K562 (cell line): ENCODE measurements around the gene ZNF473. TPM values are rescaled to one million over a fixed set of nuclear protein-coding genes. Genes with fewer than 3 reads are reported as not detected.
A peak's percentile ranks its signal among the peaks of the same experiment; 100 is the strongest.

ENCODE experiments used
- HSF4 ChIP-seq: fragments of 250-450 bp; sonication (Bioruptor Pico); IDR thresholded peaks from 2 replicates; pipeline ENCODE4 v2.1.2; 2022; ENCODE audit warnings: mild to moderate bottlenecking, moderate library complexity, borderline replicate concordance
- KDM1A ChIP-seq, 2 experiments: fragments of 450-650 bp; IDR thresholded peaks; 2 replicates each; pipeline ENCODE4 v1.6.1; 2016; ENCODE audit warnings: mild to moderate bottlenecking in 2 of 2
- NUFIP1 ChIP-seq: fragments of 450-650 bp; IDR thresholded peaks from 2 replicates; pipeline ENCODE4 v1.6.1; 2018; ENCODE audit not compliant: partially characterized antibody
- PHF8 ChIP-seq: fragments of 200-600 bp; sonication (generic); IDR thresholded peaks from 2 replicates; pipeline ENCODE4 v1.6.1; 2012; ENCODE audit warnings: mixed run types, mild to moderate bottlenecking, inconsistent platforms, low read length, moderate library complexity, borderline replicate concordance
- POLR2H ChIP-seq: IDR thresholded peaks from 2 replicates; pipeline ENCODE4 v1.6.1; 2016; ENCODE audit warnings: missing genetic modification characterization, low read depth, mild to moderate bottlenecking, control low read depth, missing compliant biosample characterization, moderate library complexity
- YY1 ChIP-seq, 3 experiments: IDR thresholded peaks; 2 replicates each; pipeline ENCODE4 v1.6.1; 2011; ENCODE audit warnings: low read length in 2 of 3, mild to moderate bottlenecking in 2 of 3, moderate library complexity in 2 of 3, borderline replicate concordance in 1 of 3, control low read depth in 1 of 3, low read depth in 1 of 3; ENCODE audit not compliant: insufficient read depth in 3 of 3, insufficient replicate concordance in 2 of 3, control insufficient read depth in 1 of 3, insufficient read length in 1 of 3; ENCODE audit errors: extremely low read depth in 1 of 3
- ZNF311 ChIP-seq: fragments of 250-450 bp; sonication (Bioruptor Pico); IDR thresholded peaks from 2 replicates; pipeline ENCODE4 v1.4.0; 2020; ENCODE audit warnings: mild to moderate bottlenecking, moderate library complexity
- ZNF41 ChIP-seq: fragments of 250-450 bp; sonication (Bioruptor Pico); conservative IDR thresholded peaks from 2 replicates; pipeline ENCODE4 v1.4.0; 2020; ENCODE audit warnings: mild to moderate bottlenecking
- polyA plus RNA-seq, 8 experiments: library from polyadenylated mRNA; depleted of rRNA in 4 of 8; stranded (reverse) in 5 of 8; unstranded in 3 of 8; fragments of >200 nt; fragmentation: Nextera tagmentation in 2 of 8; fragmentation: Illumina TruSeq in 1 of 8; extraction: Ambion mirVana in 2 of 8; extraction: Trizol in 1 of 8; gene quantifications; 2 replicates each; pipeline versions ENCODE4 v1.2.1 to v1.2.3, GENCODE V29; 2011 to 2014; ENCODE audit warnings: inconsistent platforms in 1 of 8, missing spikeins in 1 of 8
- total RNA-seq, 7 experiments: library from RNA; depleted of rRNA in 6 of 7; stranded (reverse); fragments of >200 nt in 6 of 7; fragmentation: Illumina TruSeq in 2 of 7; extraction: Trizol in 2 of 7; gene quantifications; 2 replicates each; pipeline versions ENCODE4 v1.2.1 to v1.2.3, GENCODE V29; 2011 to 2021; ENCODE audit warnings: low replicate concordance in 1 of 7
- TF ChIP-seq, protein P1 (sequence below), 2 experiments: fragments of 450-650 bp; formaldehyde crosslinking in 1 of 2; IDR thresholded peaks; 2 replicates each; pipeline versions ENCODE4 v1.4.0 to v1.6.1; 2014 to 2020; ENCODE audit warnings: mild to moderate bottlenecking in 2 of 2, borderline replicate concordance in 1 of 2, low read depth in 1 of 2
- TF ChIP-seq, protein P2 (sequence below): sonication (generic); formaldehyde crosslinking; IDR thresholded peaks from 2 replicates; pipeline ENCODE4 v1.8.0; 2022; ENCODE audit warnings: mild to moderate bottlenecking, missing genetic modification reagents
- TF ChIP-seq, protein P3 (sequence below): fragments of 450-650 bp; formaldehyde crosslinking; IDR thresholded peaks from 2 replicates; pipeline ENCODE4 v1.4.0; 2022; ENCODE audit warnings: missing genetic modification characterization

Gene ZNF473
- total and polyA plus RNA-seq, 9 of the 15 experiments (the other 6 are each of a cell fraction or from before 2014, with no cell fraction given): 8.2 to 34.0 (median 28.5) TPM

DNA sequence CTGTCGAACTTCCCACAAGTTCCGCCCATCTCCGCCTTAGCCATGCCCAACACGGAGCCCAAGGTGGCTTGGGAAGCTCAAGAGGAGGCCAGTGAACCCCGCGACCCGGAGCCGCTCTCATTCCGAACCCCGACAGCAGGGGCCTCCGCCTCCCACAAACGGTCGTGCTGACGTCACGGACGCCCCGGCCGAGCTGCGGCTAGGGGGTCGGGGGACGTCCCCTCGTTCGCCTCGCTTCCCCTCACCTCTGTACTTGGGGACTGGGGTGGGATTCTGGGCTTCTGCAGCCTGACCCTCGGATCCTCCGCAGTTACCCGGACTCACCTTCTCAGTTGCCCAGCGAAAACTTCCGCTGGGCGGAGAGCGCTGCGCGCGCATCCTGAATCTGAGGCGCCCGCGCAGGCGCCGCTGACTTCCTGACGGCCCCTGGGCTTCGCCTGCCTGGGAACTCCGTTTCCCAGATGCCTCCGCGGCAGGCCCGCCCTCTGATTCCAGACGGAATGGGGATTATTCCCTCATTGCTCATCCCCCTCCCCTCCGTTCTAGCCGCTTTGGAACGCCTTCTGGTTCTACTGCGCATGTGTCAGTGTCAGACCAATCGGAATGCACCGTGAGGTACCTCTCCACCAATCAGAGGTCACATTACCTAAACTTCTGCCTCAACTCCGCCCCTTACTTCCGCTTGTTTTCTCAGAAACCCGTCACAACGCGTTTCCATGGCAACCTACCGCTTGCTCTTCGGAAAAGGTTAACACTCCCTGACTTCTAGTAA is 597 bp upstream of the ZNF473 start, which contains the start of gene VRK3 (continued):
- TF ChIP-seq, protein P1, sequence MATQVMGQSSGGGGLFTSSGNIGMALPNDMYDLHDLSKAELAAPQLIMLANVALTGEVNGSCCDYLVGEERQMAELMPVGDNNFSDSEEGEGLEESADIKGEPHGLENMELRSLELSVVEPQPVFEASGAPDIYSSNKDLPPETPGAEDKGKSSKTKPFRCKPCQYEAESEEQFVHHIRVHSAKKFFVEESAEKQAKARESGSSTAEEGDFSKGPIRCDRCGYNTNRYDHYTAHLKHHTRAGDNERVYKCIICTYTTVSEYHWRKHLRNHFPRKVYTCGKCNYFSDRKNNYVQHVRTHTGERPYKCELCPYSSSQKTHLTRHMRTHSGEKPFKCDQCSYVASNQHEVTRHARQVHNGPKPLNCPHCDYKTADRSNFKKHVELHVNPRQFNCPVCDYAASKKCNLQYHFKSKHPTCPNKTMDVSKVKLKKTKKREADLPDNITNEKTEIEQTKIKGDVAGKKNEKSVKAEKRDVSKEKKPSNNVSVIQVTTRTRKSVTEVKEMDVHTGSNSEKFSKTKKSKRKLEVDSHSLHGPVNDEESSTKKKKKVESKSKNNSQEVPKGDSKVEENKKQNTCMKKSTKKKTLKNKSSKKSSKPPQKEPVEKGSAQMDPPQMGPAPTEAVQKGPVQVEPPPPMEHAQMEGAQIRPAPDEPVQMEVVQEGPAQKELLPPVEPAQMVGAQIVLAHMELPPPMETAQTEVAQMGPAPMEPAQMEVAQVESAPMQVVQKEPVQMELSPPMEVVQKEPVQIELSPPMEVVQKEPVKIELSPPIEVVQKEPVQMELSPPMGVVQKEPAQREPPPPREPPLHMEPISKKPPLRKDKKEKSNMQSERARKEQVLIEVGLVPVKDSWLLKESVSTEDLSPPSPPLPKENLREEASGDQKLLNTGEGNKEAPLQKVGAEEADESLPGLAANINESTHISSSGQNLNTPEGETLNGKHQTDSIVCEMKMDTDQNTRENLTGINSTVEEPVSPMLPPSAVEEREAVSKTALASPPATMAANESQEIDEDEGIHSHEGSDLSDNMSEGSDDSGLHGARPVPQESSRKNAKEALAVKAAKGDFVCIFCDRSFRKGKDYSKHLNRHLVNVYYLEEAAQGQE (IDR thresholded peaks at IDR 0.05; ENCODE audit: borderline replicate concordance): peak; percentile 3; the same call in 1 of the 2 replicates
- TF ChIP-seq, protein P1 (CRISPR knock-in tag; IDR thresholded peaks at IDR 0.05; ENCODE audit: low read depth): peak; percentile 56; the same call in 1 of the 2 replicates
- TF ChIP-seq NUFIP1 (no peak), KDM1A (IDR thresholded peaks at IDR 0.05) (no peak), YY1 (IDR thresholded peaks at IDR 0.05; ENCODE audit: borderline replicate concordance in 1 of 3, control insufficient read depth in 1 of 3, extremely low read depth in 1 of 3, insufficient read depth in 3 of 3, insufficient read length in 1 of 3, insufficient replicate concordance in 2 of 3, low read depth in 1 of 3, low read length in 2 of 3) (peak in 2 of 3 experiments; percentile 27 to 45), POLR2H (tag) (peak; percentile 31; the same call in 1 of the 2 replicates), ZNF41 (no peak), PHF8 (peak; percentile 96), ZNF311 (CRISPR knock-in tag) (no peak), HSF4 (CRISPR knock-in tag) (no peak)
- TF ChIP-seq, protein P2, sequence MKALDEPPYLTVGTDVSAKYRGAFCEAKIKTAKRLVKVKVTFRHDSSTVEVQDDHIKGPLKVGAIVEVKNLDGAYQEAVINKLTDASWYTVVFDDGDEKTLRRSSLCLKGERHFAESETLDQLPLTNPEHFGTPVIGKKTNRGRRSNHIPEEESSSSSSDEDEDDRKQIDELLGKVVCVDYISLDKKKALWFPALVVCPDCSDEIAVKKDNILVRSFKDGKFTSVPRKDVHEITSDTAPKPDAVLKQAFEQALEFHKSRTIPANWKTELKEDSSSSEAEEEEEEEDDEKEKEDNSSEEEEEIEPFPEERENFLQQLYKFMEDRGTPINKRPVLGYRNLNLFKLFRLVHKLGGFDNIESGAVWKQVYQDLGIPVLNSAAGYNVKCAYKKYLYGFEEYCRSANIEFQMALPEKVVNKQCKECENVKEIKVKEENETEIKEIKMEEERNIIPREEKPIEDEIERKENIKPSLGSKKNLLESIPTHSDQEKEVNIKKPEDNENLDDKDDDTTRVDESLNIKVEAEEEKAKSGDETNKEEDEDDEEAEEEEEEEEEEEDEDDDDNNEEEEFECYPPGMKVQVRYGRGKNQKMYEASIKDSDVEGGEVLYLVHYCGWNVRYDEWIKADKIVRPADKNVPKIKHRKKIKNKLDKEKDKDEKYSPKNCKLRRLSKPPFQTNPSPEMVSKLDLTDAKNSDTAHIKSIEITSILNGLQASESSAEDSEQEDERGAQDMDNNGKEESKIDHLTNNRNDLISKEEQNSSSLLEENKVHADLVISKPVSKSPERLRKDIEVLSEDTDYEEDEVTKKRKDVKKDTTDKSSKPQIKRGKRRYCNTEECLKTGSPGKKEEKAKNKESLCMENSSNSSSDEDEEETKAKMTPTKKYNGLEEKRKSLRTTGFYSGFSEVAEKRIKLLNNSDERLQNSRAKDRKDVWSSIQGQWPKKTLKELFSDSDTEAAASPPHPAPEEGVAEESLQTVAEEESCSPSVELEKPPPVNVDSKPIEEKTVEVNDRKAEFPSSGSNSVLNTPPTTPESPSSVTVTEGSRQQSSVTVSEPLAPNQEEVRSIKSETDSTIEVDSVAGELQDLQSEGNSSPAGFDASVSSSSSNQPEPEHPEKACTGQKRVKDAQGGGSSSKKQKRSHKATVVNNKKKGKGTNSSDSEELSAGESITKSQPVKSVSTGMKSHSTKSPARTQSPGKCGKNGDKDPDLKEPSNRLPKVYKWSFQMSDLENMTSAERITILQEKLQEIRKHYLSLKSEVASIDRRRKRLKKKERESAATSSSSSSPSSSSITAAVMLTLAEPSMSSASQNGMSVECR (CRISPR knock-in tag): 0 out of 2 replicates have a peak, but pooled peaks have one; percentile 5
- TF ChIP-seq, protein P3, sequence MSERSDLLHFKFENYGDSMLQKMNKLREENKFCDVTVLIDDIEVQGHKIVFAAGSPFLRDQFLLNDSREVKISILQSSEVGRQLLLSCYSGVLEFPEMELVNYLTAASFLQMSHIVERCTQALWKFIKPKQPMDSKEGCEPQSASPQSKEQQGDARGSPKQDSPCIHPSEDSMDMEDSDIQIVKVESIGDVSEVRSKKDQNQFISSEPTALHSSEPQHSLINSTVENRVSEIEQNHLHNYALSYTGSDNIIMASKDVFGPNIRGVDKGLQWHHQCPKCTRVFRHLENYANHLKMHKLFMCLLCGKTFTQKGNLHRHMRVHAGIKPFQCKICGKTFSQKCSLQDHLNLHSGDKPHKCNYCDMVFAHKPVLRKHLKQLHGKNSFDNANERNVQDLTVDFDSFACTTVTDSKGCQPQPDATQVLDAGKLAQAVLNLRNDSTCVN (CRISPR knock-in tag): no peak
